Measurements from ENCODE around the gene NAP1L4. TPM values are rescaled to one million over a fixed set of nuclear protein-coding genes. Genes with fewer than 3 reads are reported as not detected.

The NAP1L4 gene
- total and polyA plus RNA-seq, 10 donors: 79.5 to 137 (median 114) TPM

GRCh38 chr11:3011891-3012885 is 20.1 kb upstream of the NAP1L4 start:
- intact Hi-C loops (cut with DNase I; ENCODE audit: low total_unique reads): no loop called here
- 93 to 95% (median 94%) methylated on average over 31 of the region's 31 CpGs for WGBS, 5 donors
- DNase-seq: no peak
- H3K4me1 ChIP-seq: peaks cover 0 to 45% (median 11%) of the 10 kb centered on the region in 6 donors
- peaks cover 3 to 100% (median 86%) of the 10 kb centered on the region in 6 donors for H3K36me3 ChIP-seq
- no peaks in the 10 kb centered on the region for H3K27me3 ChIP-seq (replicated peaks in 1 of 7)
- no peaks in the 10 kb centered on the region for H3K9me3 ChIP-seq
- peak overlapping the region in 2 of 8 donors; percentile 4 to 11 for H3K27ac ChIP-seq
- no peak overlapping the region for H3K4me3 ChIP-seq
- TF ChIP-seq POLR2AphosphoS5 (IDR thresholded peaks at IDR 0.05) (peak in 1 of 3 donors; percentile 16), CTCF (IDR thresholded peaks at IDR 0.05 in 8 of 11, conservative IDR thresholded peaks at IDR 0.05 in 3 of 11) (no peak)

GRCh38 chr11:3010521-3011275 is 18.6 kb upstream of the NAP1L4 start:
- Histone ChIP-seq H3K27ac (peak overlapping the region in 3 of 8 donors; percentile 23 to 52 (median 39)), H3K4me3 (no peak overlapping the region), H3K27me3 (replicated peaks in 1 of 7) (no peaks in the 10 kb centered on the region), H3K36me3 (peaks cover 0 to 100% (median 84%) of the 10 kb centered on the region in 6 donors), H3K4me1 (peaks cover 0 to 35% (median 11%) of the 10 kb centered on the region in 6 donors), H3K9me3 (no peaks in the 10 kb centered on the region)
- 87 to 90% (median 88%) methylated on average over 10 to 13 of the region's 13 CpGs for WGBS, 5 donors
- intact Hi-C loops (cut with DNase I; ENCODE audit: low total_unique reads): no loop called here
- TF ChIP-seq POLR2AphosphoS5 (IDR thresholded peaks at IDR 0.05) (no peak), CTCF (IDR thresholded peaks at IDR 0.05 in 8 of 11, conservative IDR thresholded peaks at IDR 0.05 in 3 of 11) (no peak), POLR2A (IDR thresholded peaks at IDR 0.05) (no peak)
- DNase-seq: no peak

GRCh38 chr11:3010004-3010403 is 17.9 kb upstream of the NAP1L4 start:
- Histone ChIP-seq H3K36me3 (peaks cover 0 to 100% (median 82%) of the 10 kb centered on the region in 6 donors), H3K27me3 (replicated peaks in 1 of 7) (no peaks in the 10 kb centered on the region), H3K9me3 (no peaks in the 10 kb centered on the region), H3K27ac (peak overlapping the region in 3 of 8 donors; percentile 1 to 52 (median 39)), H3K4me3 (no peak overlapping the region), H3K4me1 (peaks cover 0 to 29% (median 8%) of the 10 kb centered on the region in 6 donors)
- 80 to 97% (median 91%) methylated on average over 1 to 13 of the region's 13 CpGs for WGBS, 5 donors
- TF ChIP-seq POLR2A (IDR thresholded peaks at IDR 0.05): no peak
- TF ChIP-seq POLR2AphosphoS5 (IDR thresholded peaks at IDR 0.05): peak in 1 of 3 donors; percentile 34
- no peak for TF ChIP-seq CTCF (IDR thresholded peaks at IDR 0.05 in 8 of 11, conservative IDR thresholded peaks at IDR 0.05 in 3 of 11)
- DNase-seq: no peak
- intact Hi-C loops (cut with DNase I; ENCODE audit: low total_unique reads): no loop called here
